Gastrocnemius medialis (tissue), 4 donors: ENCODE measurements around the gene CPM.

ENCODE experiments used
- CTCF ChIP-seq, 5 experiments: fragments of 450-650 bp in 3 of 5; fragments of 200-600 bp in 2 of 5; sonication (generic) in 2 of 5; IDR thresholded peaks in 4 of 5; conservative IDR thresholded peaks in 1 of 5; 1 replicate in 4 of 5; 2 replicates in 1 of 5; pipeline ENCODE4 v1.5.1; 2016 to 2019; ENCODE audit warnings: antibody characterized with exemption in 5 of 5, mild to moderate bottlenecking in 3 of 5, moderate library complexity in 3 of 5
- POLR2A ChIP-seq, 2 donors: fragments of 450-650 bp; IDR thresholded peaks; one replicate each; pipeline ENCODE4 v1.6.1; 2017; ENCODE audit warnings: antibody characterized with exemption in 2 of 2, mild to moderate bottlenecking in 2 of 2, moderate library complexity in 2 of 2

- TF ChIP-seq CTCF (IDR thresholded peaks at IDR 0.05 in 4 of 5, conservative IDR thresholded peaks at IDR 0.05 in 1 of 5) (no peak), POLR2A (IDR thresholded peaks at IDR 0.05) (no peak)
Measured at GRCh38 chr12:68878846-68879245, 54.1 kb downstream of the CPM start.
